Activated CD4-positive, CD25-positive, alpha-beta regulatory T cell treated with anti-CD3 and anti-CD28 coated beads, Interleukin-2, amount 50 U/mL, for 72 hours (primary cell): Measurements from ENCODE around the gene KLHDC10.
"Not testable (repeated sequence)": the region's sequence is repeated elsewhere in the genome, so short reads cannot be mapped to it uniquely, and the experiment has no call there.

Experiments
- DNase-seq: peaks from one replicate; pipeline ENCODE4 v3.0.0; 2021

Gene KLHDC10

GRCh38 chr7:130118801-130119200 lies 48.5 kb downstream of the KLHDC10 start:
- DNase-seq = no peak

DNA sequence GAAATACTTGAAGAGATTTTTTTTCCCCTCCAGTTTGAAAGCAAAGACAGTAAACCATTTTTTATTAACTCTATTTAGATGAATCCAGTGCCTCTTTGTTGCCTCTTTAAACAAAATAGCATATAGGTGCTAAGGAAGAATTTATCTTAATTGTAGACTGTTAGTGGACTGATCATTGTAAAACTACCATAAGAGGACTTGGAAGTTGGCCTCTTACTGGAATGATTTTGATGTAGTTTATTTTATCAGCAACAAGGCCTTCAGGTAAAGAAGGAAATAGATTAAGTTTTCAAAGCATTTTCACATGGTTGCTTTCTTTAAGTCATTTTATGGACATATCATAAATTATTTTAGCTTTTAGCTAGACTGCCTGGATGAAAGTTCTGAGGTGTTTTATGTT lies 53.2 kb downstream of the KLHDC10 start:
- DNase-seq = no peak

- DNase-seq = no peak
These were observed 54.4 kb downstream of the KLHDC10 start for GRCh38 chr7:130124711-130125110.

GRCh38 chr7:130126840-130127239 lies 56.5 kb downstream of the KLHDC10 start:
- not testable (repeated sequence) for DNase-seq

DNA sequence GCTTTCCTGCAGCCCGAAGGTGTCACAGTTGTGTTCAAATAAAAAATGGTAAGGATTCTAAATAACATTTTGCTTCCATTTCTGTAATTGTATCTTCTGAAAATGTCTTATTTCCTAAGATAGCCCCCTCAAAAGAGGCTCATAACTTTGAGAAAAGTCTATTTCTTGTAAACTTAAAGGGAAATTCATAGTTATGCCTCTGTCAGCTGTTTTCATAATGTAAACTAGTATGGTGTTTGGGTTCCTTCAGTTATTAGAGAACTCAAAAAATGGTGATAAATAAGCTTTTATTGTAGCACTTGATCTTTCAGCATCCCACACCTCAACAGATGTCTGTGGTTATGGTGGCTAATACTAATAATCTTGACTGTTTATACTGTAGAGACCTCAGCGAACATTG lies 57.1 kb downstream of the KLHDC10 start:
- DNase-seq = no peak

DNA sequence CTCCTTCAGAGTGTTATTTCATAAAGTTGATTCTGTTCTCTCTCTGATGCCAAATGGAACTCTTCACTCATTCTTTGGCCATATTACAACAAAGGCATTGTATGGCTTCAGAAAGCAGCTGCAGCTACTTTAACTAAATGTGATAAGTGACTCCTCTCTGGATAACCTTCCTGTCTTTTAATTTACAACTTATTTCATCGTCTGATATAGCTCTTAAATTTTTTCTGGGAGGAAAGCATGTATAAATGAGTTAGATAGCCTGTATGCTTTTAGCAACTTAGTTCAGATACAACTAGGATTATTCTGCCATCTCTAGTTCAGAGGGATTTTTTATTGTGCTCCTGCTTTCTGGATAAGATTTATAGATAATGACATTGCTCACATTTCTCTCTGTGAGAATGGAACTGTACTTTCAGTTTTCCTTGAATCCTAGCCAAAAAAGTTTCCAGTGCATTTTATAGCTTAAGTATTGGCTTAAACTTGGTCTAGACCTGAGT lies 57.5 kb downstream of the KLHDC10 start:
- no peak for DNase-seq

- DNase-seq = no peak
These were observed 58.7 kb downstream of the KLHDC10 start for GRCh38 chr7:130129011-130129411.

DNA sequence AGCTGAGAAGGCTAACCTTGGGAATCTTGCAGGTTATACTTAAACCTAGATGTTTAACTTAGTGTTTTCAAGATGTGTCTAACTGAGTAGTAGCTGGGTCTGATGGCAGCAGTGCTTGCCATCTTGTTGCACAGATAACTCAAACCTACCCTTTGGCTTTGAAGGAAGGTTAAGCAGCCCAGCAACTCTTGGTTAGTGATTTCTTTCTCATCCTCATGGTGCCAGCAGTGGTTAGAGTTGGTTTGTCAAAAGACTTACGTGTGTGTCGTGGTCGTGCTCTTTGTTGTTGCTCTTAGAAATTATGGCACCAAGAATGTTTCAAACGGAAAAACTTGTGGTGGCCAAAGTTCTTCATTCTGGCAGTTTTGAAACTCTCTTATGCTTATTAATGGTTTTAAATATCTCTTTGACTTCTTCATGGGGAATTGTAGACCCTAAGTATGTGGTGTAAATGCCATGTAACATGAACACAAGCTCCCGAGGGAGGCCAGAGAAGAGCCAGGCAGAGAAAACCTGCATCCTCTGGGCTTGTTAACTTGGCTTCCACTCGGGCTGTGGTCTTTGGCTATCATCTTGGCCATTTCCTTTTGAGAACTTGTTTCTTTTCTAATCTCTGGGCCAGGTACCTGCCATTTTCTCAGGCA lies 61.0 kb downstream of the KLHDC10 start:
- no peak for DNase-seq

DNA sequence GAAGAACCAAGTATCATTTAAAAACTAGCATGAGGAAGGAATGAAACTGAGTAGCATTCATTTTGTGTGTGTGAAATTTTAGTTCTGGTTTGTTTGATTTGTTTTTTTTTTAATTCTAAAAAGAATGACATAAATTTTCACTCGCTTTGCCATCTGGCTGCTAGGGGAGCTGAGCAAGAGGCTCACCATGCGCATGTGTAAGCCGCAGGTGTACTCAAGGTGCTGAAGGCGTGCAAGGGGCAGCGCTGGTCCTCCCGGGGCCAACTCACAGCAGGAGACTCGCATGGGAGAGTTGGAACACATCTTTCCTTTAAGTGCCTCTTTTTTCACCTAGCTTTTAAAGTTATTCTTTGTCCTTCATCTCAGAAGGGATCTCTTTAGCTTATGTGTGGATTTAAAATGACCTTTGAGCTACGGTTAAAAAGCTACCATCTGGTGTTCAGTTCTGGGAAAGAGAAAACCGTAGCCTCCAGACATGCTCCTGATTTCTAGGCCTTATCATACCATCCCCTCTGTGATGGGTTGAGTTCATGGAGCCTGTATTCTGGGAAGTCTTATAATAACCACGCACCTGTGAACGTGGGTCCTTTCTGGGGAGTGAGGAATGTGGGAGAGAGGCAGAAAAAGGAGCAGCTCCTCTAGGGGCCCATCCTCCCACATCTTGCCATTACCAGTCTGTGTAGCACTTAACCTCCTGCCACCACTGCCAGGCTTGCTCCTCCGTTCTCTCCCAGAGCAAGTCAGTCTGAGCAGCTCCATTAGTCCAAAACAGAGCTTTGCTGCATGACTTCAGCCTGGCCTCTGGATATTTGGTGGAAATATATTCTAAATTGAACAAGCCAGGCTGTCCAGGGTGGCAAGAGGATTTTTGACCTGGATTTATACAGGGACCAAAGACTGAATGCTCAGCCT lies 61.9 kb downstream of the KLHDC10 start:
- DNase-seq = no peak

GRCh38 chr7:130133029-130133782 lies 62.9 kb downstream of the KLHDC10 start:
- DNase-seq = no peak

GRCh38 chr7:130134106-130134636 lies 63.8 kb downstream of the KLHDC10 start:
- no peak for DNase-seq

DNA sequence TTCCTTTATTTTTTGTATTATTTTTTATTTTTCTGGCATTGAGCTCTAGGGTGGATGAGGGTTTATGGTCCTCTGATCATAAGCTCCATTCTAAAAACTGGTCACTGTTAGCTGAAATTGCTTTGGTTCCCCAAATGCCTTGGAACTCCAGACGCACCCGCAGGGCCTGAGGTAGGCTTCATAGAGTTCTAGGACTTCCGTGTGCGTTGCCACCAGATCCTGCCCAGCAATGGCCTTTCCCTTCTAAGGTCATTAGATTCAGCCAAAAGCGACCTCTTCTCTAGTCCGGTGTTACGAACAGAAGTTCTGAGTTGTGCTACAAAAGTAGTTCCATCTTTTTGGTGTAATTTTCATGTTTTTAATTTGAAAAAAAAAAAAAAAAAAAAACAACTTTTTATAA lies 64.4 kb downstream of the KLHDC10 start:
- no peak for DNase-seq

DNA sequence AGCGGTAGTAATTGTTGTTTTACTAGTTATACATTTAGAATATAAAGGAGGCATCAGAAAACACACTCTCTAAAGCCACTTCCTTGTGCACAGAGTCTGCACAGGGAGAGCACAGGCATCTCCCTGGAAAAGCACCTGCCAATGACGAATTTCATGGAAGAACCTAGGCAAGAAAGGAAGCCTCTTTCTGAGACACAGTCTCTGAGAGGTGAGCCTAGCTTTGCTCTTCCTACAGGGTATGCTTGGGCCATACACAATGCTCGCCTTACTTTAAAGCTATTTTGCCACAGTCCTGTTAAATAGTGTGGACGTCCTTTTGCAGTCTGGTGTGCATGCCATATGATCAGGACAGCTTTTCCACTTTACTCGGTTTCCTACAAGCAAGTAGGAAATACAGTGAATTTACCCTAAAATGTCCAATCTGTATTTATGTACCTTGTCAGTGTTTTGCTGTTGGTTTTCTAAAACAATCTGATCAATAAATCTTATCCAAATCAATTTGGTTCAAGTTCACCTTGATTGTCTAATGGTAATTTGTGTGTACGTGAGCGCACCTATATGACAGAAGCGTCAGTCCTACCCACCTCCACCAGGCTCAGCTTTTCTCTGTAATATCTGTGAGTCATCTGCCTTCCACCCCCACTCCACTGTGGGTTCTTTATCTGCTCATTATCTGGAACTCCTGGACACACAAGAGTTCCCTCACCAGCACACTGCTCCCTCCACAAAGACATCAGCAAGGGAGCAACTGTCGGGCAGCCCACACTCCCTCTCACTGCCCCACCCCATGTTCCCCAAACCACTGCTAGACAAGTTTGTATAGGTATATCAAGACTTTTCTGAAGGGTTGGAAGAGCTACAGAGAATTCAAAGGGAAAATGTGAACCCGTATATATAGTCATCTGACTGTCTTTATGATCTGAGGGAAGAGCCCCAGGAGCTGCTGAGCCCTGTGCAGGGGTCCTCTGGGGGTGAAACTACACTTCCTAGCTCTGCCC lies 65.2 kb downstream of the KLHDC10 start:
- DNase-seq = no peak

- no peak for DNase-seq
These were observed 66.3 kb downstream of the KLHDC10 start for GRCh38 chr7:130136579-130137167.

DNA sequence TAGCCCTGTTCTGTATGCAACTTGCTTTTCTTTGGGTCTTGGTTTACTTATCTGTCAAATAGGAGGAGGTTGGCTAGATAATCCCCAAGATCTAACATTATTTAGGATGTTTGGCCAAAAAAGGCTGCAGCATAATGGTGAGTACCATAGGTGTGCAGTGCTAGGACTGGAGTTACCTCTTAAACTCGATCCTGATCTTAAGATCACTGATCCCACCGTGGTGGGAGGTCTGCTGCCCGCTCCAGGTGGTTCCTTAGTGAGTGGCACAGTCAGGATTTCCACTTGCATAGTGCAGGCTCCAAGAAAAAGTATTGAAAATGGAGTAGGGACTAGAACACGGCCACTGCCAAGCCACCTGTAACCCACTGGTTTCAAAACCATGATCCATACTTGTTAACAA lies 66.9 kb downstream of the KLHDC10 start:
- no peak for DNase-seq

DNA sequence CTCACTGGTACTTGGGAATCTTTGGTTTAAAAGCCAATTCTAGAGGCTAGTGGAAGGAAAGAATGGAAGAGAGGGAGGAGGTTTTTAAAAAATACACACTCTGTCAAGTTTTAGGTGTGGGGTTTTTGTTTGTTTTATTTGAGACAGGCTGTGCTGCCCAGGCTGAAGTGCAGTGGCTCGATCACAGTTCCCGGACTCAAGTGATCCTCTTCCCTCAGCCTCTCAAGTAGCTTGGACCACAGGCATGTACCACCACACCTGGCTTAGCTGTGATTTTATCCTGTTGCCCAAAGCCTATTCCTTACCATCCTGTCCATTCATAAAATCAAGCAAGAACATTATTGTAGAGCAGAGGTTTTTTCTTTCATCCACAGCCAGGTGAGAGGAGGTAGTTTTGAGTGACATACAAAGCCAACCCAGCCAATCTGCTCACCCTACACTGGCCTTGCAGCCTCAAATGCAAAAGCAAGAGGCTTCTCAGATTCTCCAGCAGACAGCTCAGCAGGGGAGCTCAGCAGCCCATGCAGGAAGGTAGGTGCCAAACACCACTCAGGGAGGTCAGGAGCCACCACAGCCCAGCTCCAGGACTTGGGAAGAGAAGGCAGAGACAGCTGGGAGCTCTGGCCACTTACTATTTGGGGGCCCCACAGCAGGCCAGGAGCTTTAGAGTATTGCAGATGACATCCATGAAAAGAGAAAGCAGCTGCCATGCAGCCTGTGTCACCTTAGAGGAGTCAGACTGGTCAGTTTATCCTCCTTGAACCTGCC lies 69.0 kb downstream of the KLHDC10 start:
- DNase-seq = no peak

- DNase-seq = no peak
These were observed 70.3 kb downstream of the KLHDC10 start for GRCh38 chr7:130140551-130141160.

- DNase-seq = no peak
These were observed 71.0 kb downstream of the KLHDC10 start for GRCh38 chr7:130141161-130141883.

GRCh38 chr7:130141884-130142653 lies 71.7 kb downstream of the KLHDC10 start:
- DNase-seq = no peak
